ENCODE data around the gene AUTS2. TPM values are rescaled to one million over a fixed set of nuclear protein-coding genes. Genes with fewer than 3 reads are reported as not detected.

Gene AUTS2
- total RNA-seq, 1 experiment from 2014 or later: 256 TPM

DNA sequence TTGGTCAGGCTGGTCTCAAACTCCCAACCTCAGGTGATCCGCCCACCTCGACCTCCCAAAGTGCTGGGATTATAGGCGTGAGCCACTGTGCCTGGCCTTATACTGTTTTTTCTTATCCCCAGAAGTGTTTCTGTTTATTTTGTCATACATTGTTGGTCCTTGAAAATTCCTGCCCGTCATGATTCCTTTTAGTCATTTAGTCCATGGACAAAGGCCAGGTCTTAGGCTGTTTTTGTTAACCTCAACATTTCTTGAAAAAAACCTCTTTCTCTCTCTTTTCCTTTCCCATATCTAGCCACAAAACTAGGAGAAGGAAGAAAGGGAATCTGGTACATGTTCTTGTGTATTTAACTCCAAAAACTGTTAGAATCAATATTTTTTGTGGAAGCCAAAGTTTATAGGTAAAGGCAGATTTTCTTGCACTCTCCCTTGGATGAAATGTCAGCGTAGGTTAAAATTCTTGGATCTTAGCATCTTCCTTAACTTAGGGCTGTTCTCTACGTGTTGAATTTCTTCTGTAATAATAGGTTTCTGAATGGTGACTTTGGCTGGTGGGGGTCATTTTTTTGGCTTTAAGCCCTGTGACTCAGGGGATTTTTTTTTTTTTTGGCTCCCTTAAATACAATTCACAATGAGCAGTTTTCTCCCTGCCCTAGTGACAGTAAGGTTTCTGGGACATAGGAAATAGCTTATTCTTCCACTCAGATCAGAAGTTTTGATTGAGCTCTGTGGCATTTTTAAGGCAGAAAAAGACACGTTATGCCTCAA, 500.8 kb downstream of the AUTS2 start:
- no peak overlapping the region for H2AFZ ChIP-seq (ENCODE audit: low read length)
- H2BK5ac ChIP-seq (ENCODE audit: insufficient read length, low read length): no peak overlapping the region
- H2BK15ac ChIP-seq (ENCODE audit: low read depth, low read length): no peak overlapping the region
- no peaks in the 10 kb centered on the region for H3K36me3 Mint-ChIP-seq (ENCODE audit: insufficient read depth in 1 of 3, low read depth in 3 of 3)
- no peak overlapping the region for H3K23ac ChIP-seq (ENCODE audit: insufficient read length, low read depth, low read length)
- H2BK12ac ChIP-seq (ENCODE audit: insufficient read length, low read depth, low read length): no peak overlapping the region
- H3K4ac ChIP-seq (ENCODE audit: low read depth, low read length): no peak overlapping the region
- no peak overlapping the region; a peak in 1 of 7 replicates for H3K27ac Mint-ChIP-seq
- no peaks in the 10 kb centered on the region for H3K27me3 Mint-ChIP-seq (ENCODE audit: low read depth)
- H2BK20ac ChIP-seq (ENCODE audit: low read depth, low read length, poor library complexity, severe bottlenecking): no peak overlapping the region
- no peaks in the 10 kb centered on the region for H3K27me3 ChIP-seq (ENCODE audit: insufficient read depth, low read length)
- DNase-seq: no peak
- H3K4me3 Mint-ChIP-seq: no peak overlapping the region
- no peak overlapping the region for H4K5ac ChIP-seq (ENCODE audit: insufficient read length, low read depth, low read length)
- TF ChIP-seq, protein P1, sequence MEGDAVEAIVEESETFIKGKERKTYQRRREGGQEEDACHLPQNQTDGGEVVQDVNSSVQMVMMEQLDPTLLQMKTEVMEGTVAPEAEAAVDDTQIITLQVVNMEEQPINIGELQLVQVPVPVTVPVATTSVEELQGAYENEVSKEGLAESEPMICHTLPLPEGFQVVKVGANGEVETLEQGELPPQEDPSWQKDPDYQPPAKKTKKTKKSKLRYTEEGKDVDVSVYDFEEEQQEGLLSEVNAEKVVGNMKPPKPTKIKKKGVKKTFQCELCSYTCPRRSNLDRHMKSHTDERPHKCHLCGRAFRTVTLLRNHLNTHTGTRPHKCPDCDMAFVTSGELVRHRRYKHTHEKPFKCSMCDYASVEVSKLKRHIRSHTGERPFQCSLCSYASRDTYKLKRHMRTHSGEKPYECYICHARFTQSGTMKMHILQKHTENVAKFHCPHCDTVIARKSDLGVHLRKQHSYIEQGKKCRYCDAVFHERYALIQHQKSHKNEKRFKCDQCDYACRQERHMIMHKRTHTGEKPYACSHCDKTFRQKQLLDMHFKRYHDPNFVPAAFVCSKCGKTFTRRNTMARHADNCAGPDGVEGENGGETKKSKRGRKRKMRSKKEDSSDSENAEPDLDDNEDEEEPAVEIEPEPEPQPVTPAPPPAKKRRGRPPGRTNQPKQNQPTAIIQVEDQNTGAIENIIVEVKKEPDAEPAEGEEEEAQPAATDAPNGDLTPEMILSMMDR (conservative IDR thresholded peaks at IDR 0.05): no peak
- H3K9me3 Mint-ChIP-seq: no peaks in the 10 kb centered on the region
- H3K4me1 Mint-ChIP-seq: peaks cover 13 to 16% of the 10 kb centered on the region in 2 experiments
- H3K23me2 ChIP-seq (ENCODE audit: insufficient read length, low read depth, low read length, poor library complexity, severe bottlenecking): no peaks in the 10 kb centered on the region
- H3K56ac ChIP-seq (ENCODE audit: insufficient read length, low read depth, low read length): no peak overlapping the region
- H3K79me1 ChIP-seq (ENCODE audit: insufficient read depth, low read depth, low read length, poor library complexity, severe bottlenecking): no peaks in the 10 kb centered on the region
- no peak overlapping the region for H4K8ac ChIP-seq (replicated peaks; ENCODE audit: insufficient read length, low read depth, low read length)
- H3K18ac ChIP-seq (ENCODE audit: insufficient read length, low read depth, low read length): no peak overlapping the region
- no peaks in the 10 kb centered on the region for H4K20me1 ChIP-seq (ENCODE audit: control insufficient read depth, insufficient read depth, insufficient read length)
- no peak overlapping the region for H3T11ph ChIP-seq (ENCODE audit: low read length)
- H3K4me2 ChIP-seq (ENCODE audit: insufficient read depth, insufficient read length, low read length): no peak overlapping the region
- H2AK5ac ChIP-seq (ENCODE audit: insufficient read length, low read length): no peak overlapping the region
- H3K9ac ChIP-seq (ENCODE audit: extremely low read depth, insufficient read length, low read length): no peak overlapping the region
- peaks cover 4% of the 10 kb centered on the region for H3K4me1 ChIP-seq (ENCODE audit: insufficient read depth, low read length)
- H4K91ac ChIP-seq (ENCODE audit: insufficient read length, low read depth, low read length): no peak overlapping the region
- H3K27ac ChIP-seq (ENCODE audit: insufficient read length, low read depth, low read length): no peak overlapping the region
- no peaks in the 10 kb centered on the region for H3K79me2 ChIP-seq (ENCODE audit: insufficient read depth, low read length)
- WGBS (ENCODE audit: extremely low coverage, insufficient read length, low lambda C conversion rate): no CpG with 5 or more reads among the region's 7 CpGs
- no peaks in the 10 kb centered on the region for H3K9me3 ChIP-seq (ENCODE audit: control insufficient read depth, low read depth, low read length)
- H3K14ac ChIP-seq (ENCODE audit: insufficient read depth, low read length): no peak overlapping the region
- H2BK120ac ChIP-seq (ENCODE audit: low read depth, low read length, poor library complexity, severe bottlenecking): no peak overlapping the region

All from H9 (cell line).